Neuronal stem cell (in vitro differentiated cells): ENCODE measurements around the gene CCND3.

ENCODE experiments used
- DNase-seq: peaks from one replicate; pipeline ENCODE4 v3.0.0-alpha.2; 2013; ENCODE audit warnings: low spot score
- H2AFZ ChIP-seq: one replicate; pipeline ENCODE4 v1.6.1; 2013; ENCODE audit warnings: mild to moderate bottlenecking, low read length, inconsistent platforms
- H2AK5ac ChIP-seq: 2 replicates; pipeline ENCODE4 v1.6.1; 2013; ENCODE audit warnings: low read depth, mild to moderate bottlenecking, inconsistent platforms, low read length, moderate library complexity, mixed read lengths
- H2BK120ac ChIP-seq: 2 replicates; pipeline ENCODE4 v1.6.1; 2013; ENCODE audit warnings: low read depth, mild to moderate bottlenecking, inconsistent platforms, low read length, moderate library complexity, mixed read lengths
- H2BK12ac ChIP-seq: one replicate; pipeline ENCODE4 v1.6.1; 2013; ENCODE audit warnings: low read length, inconsistent platforms
- H2BK15ac ChIP-seq: 2 replicates; pipeline ENCODE4 v1.6.1; 2013; ENCODE audit warnings: mild to moderate bottlenecking, low read length, inconsistent platforms, mixed read lengths
- H2BK5ac ChIP-seq: one replicate; pipeline ENCODE4 v1.6.1; 2013; ENCODE audit warnings: inconsistent platforms, mild to moderate bottlenecking, low read length, moderate library complexity
- H3K14ac ChIP-seq: one replicate; pipeline ENCODE4 v1.6.1; 2013; ENCODE audit warnings: low read length, inconsistent platforms
- H3K18ac ChIP-seq: 2 replicates; pipeline ENCODE4 v1.6.1; 2013; ENCODE audit warnings: low read length, inconsistent platforms
- H3K23ac ChIP-seq: 2 replicates; pipeline ENCODE4 v1.6.1; 2013; ENCODE audit warnings: low read depth, mild to moderate bottlenecking, mixed read lengths, low read length, inconsistent platforms; ENCODE audit not compliant: poor library complexity
- H3K27ac ChIP-seq: replicated peaks from 3 replicates; pipeline ENCODE4 v1.5.1; 2013; ENCODE audit warnings: low read length, inconsistent platforms
- H3K27me3 ChIP-seq, 3 experiments: 2 replicates each; pipeline ENCODE4 v1.6.1; 2013; ENCODE audit warnings: low read length in 3 of 3, mild to moderate bottlenecking in 2 of 3, inconsistent platforms in 1 of 3, low read depth in 1 of 3, mixed read lengths in 1 of 3, moderate library complexity in 1 of 3; ENCODE audit not compliant: control insufficient read depth in 3 of 3, insufficient read depth in 3 of 3
- H3K36me3 ChIP-seq, 2 donors: replicated peaks in 1 of 2; 2 replicates each; pipeline ENCODE4 v1.6.1; 2013; ENCODE audit warnings: low read length in 2 of 2; ENCODE audit not compliant: control insufficient read depth in 2 of 2, insufficient read depth in 2 of 2
- H3K4ac ChIP-seq: 2 replicates; pipeline ENCODE4 v1.6.1; 2013; ENCODE audit warnings: inconsistent platforms, mild to moderate bottlenecking, low read length, moderate library complexity
- H3K4me1 ChIP-seq, 2 donors: 1 replicate in 1 of 2; 2 replicates in 1 of 2; pipeline ENCODE4 v1.6.1; 2013; ENCODE audit warnings: low read length in 2 of 2, low read depth in 1 of 2; ENCODE audit not compliant: control insufficient read depth in 2 of 2, insufficient read depth in 1 of 2
- H3K4me2 ChIP-seq: one replicate; pipeline ENCODE4 v1.6.1; 2013; ENCODE audit warnings: mild to moderate bottlenecking, low read length, inconsistent platforms; ENCODE audit not compliant: insufficient read depth, poor library complexity, severe bottlenecking
- H3K4me3 ChIP-seq, 2 donors: 2 replicates each; pipeline ENCODE4 v1.5.1; 2013; ENCODE audit warnings: low read length in 2 of 2, mild to moderate bottlenecking in 2 of 2, inconsistent platforms in 1 of 2, moderate library complexity in 1 of 2
- H3K79me1 ChIP-seq: one replicate; pipeline ENCODE4 v1.6.1; 2013; ENCODE audit warnings: low read depth, mild to moderate bottlenecking, inconsistent platforms, low read length, moderate library complexity
- H3K9ac ChIP-seq: one replicate; pipeline ENCODE4 v1.6.1; 2013; ENCODE audit warnings: mild to moderate bottlenecking, low read depth, low read length, inconsistent platforms; ENCODE audit not compliant: poor library complexity
- H3K9me3 ChIP-seq, 2 donors: replicated peaks in 1 of 2; 2 replicates each; pipeline versions ENCODE3 to v1.6.1; 2013; ENCODE audit warnings: low read length in 2 of 2, mild to moderate bottlenecking in 2 of 2, inconsistent platforms in 1 of 2, low read depth in 1 of 2, mixed read lengths in 1 of 2, moderate library complexity in 1 of 2; ENCODE audit not compliant: control insufficient read depth in 2 of 2, insufficient read depth in 1 of 2
- H4K8ac ChIP-seq: one replicate; pipeline ENCODE4 v1.6.1; 2013; ENCODE audit warnings: low read depth, mild to moderate bottlenecking, inconsistent platforms, low read length, moderate library complexity
- H4K91ac ChIP-seq: one replicate; pipeline ENCODE4 v1.6.1; 2013; ENCODE audit warnings: low read length, low read depth, mild to moderate bottlenecking, inconsistent platforms; ENCODE audit not compliant: poor library complexity
- WGBS, 2 donors: extraction: QIAGEN DNeasy Blood & Tissue Kit; methylation state at CpG; one replicate each; pipeline ENCODE4 v1.1.7; 2013; ENCODE audit warnings: missing lambda C conversion rate in 2 of 2, mixed read lengths in 1 of 2; ENCODE audit not compliant: insufficient read length in 2 of 2, insufficient replicate concordance in 1 of 2; ENCODE audit errors: extremely low coverage in 2 of 2; 5-methylcytosine and 5-hydroxymethylcytosine counted together

The CCND3 gene

DNA sequence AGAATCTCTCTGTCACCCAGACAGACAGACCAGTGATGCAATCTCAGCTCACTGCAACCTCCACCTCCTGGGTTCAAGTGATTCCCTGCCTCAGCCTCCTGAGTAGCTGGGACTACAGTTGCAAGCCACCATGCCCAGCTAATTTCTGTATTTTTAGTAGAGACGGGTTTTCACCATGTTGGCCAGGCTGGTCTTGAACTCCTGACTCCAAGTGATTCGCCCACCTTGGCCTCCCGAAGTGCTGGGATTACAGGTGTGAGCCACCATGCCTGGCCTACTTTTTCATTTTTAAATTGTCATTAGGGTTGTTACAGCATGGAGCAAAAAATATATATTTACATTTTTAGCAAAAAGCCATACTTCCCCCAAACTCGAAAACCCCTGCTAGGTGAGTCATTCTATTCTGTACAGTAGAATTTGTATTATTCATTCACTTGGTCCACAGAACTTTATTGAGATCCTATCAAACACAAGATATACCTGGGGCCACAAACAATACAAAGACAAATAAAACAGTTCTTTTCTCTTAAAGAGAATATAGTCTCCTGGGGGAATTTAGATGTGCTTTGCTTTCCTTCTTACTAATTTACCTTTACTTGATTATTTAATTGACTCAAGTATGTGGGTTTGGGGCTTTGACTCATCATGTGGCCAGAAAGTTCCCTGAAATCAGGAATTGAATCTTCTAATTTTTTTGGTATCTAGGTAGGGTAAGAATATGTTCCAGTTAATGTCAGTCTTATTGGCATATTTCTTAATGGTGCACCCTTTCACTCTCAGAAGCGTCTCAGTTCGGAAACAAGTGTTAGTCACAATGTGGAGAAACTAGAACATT is 16.6 kb upstream of the CCND3 start:
- Histone ChIP-seq H2BK120ac (no peak overlapping the region), H2AK5ac (no peak overlapping the region), H3K36me3 (no peaks in the 10 kb centered on the region), H2BK15ac (no peak overlapping the region), H3K4me2 (no peak overlapping the region), H3K27ac (no peak overlapping the region), H3K4me1 (no peaks in the 10 kb centered on the region), H2AFZ (no peak overlapping the region), H3K4ac (no peak overlapping the region), H2BK5ac (no peak overlapping the region), H3K79me1 (no peaks in the 10 kb centered on the region), H3K9ac (no peak overlapping the region), H3K4me3 (no peak overlapping the region), H3K9me3 (no peaks in the 10 kb centered on the region), H2BK12ac (no peak overlapping the region), H3K18ac (no peak overlapping the region), H3K23ac (no peak overlapping the region), H4K91ac (no peak overlapping the region), H3K27me3 (no peaks in the 10 kb centered on the region), H4K8ac (no peak overlapping the region), H3K14ac (no peak overlapping the region)
- DNase-seq, result no peak
- no CpG with 5 or more reads among the region's 6 CpGs for WGBS, 2 donors

DNA sequence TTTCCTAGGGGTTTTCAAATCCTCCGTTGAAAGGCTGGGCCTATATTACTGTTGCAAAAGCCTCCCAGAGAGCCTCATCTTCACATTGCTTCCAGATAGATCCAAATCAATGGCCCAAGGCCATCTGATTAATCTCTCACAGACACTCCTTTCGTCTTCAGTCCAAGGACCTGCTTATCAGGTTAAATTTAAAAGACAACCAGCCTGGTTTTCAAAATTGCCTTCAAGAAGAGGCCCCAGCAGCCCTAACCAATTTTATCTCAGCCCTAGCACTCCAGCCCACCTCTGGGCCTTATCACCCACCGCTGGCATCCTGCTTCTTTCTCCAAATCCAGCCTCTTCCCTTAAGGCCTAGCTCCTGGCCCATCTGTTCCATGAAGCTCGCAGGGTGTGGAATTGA is 15.5 kb upstream of the CCND3 start:
- Histone ChIP-seq H2AFZ (no peak overlapping the region), H2BK12ac (no peak overlapping the region), H4K8ac (no peak overlapping the region), H3K4me1 (peaks cover 0 to 4% of the 10 kb centered on the region in 2 donors), H3K9me3 (no peaks in the 10 kb centered on the region), H3K9ac (no peak overlapping the region), H4K91ac (no peak overlapping the region), H3K18ac (no peak overlapping the region), H3K27me3 (no peaks in the 10 kb centered on the region), H2BK120ac (no peak overlapping the region), H3K36me3 (no peaks in the 10 kb centered on the region), H3K27ac (no peak overlapping the region), H3K4me2 (no peak overlapping the region), H2AK5ac (no peak overlapping the region), H3K23ac (no peak overlapping the region), H2BK5ac (no peak overlapping the region), H3K79me1 (peaks cover 1% of the 10 kb centered on the region), H3K14ac (no peak overlapping the region), H3K4ac (no peak overlapping the region), H3K4me3 (no peak overlapping the region), H2BK15ac (no peak overlapping the region)
- no CpG with 5 or more reads among the region's 4 CpGs for WGBS, 2 donors
- DNase-seq, result no peak

DNA sequence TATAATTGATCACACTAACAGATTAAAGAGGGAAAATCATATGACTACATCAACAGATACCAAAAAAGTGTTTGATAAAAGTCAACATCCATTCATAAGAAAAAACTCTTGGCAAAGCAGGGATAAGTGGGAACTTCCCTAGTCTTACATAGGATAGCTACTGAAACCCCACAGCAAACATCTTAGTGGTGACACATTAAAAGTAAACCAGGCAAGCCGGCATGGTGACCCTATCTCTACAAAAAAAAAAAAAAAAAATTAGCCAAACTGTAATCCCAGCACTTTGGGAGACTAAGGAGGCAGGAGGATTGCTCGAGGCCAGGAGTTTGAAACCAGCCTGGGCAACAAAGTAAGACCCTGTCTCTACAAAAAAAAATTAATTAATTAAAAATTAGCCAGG is 13.8 kb upstream of the CCND3 start:
- Histone ChIP-seq H2AK5ac (no peak overlapping the region), H3K14ac (no peak overlapping the region), H2AFZ (no peak overlapping the region), H4K91ac (no peak overlapping the region), H2BK12ac (no peak overlapping the region), H2BK120ac (no peak overlapping the region), H3K4ac (no peak overlapping the region), H3K9me3 (no peaks in the 10 kb centered on the region), H3K27ac (no peak overlapping the region), H3K18ac (no peak overlapping the region), H4K8ac (no peak overlapping the region), H3K36me3 (no peaks in the 10 kb centered on the region), H2BK5ac (no peak overlapping the region), H2BK15ac (no peak overlapping the region), H3K4me3 (no peak overlapping the region), H3K79me1 (peaks cover 1% of the 10 kb centered on the region), H3K4me1 (peaks cover 0 to 4% of the 10 kb centered on the region in 2 donors), H3K9ac (no peak overlapping the region), H3K23ac (no peak overlapping the region), H3K27me3 (no peaks in the 10 kb centered on the region), H3K4me2 (no peak overlapping the region)
- DNase-seq, result no peak
- WGBS, 2 donors, result no CpG with 5 or more reads among the region's 2 CpGs

DNA sequence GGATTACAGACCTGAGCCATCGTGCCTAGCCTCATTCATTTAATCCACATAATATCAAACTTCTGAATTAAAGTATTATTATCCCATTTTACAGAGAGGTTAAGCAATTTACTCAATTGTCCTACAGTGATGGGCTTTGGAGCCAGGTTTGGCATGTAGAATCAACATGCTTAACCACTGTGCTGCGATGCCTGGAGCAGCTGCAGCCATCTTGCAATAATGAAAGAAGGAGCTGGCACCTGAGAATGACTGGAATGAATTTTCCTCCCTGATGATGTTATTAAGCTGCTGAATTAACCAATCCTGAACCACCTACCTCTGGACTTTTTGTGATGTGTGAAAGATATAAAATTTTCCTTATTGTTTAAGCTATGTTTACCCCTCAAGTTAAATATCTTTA is 13.1 kb upstream of the CCND3 start:
- Histone ChIP-seq H3K9ac (no peak overlapping the region), H3K79me1 (peaks cover 1% of the 10 kb centered on the region), H2BK12ac (no peak overlapping the region), H2AFZ (no peak overlapping the region), H3K9me3 (no peaks in the 10 kb centered on the region), H2BK5ac (no peak overlapping the region), H3K27me3 (no peaks in the 10 kb centered on the region), H3K23ac (no peak overlapping the region), H3K4ac (no peak overlapping the region), H3K4me3 (no peak overlapping the region), H2BK15ac (no peak overlapping the region), H3K4me1 (peaks cover 0 to 4% of the 10 kb centered on the region in 2 donors), H3K36me3 (no peaks in the 10 kb centered on the region), H2AK5ac (no peak overlapping the region), H3K4me2 (no peak overlapping the region), H2BK120ac (no peak overlapping the region), H3K18ac (no peak overlapping the region), H4K8ac (no peak overlapping the region), H4K91ac (no peak overlapping the region), H3K27ac (no peak overlapping the region), H3K14ac (no peak overlapping the region)
- no CpG with 5 or more reads among the region's 2 CpGs for WGBS, 2 donors
- no peak for DNase-seq
